BE2C (cell line): ENCODE data around the gene KCNMA1.
A peak's percentile ranks its signal among the peaks of the same experiment; 100 is the strongest.
"Not testable (repeated sequence)": the region's sequence is repeated elsewhere in the genome, so short reads cannot be mapped to it uniquely, and the experiment has no call there.

Source experiments
- DNase-seq: peaks from one replicate; pipeline ENCODE4 v3.0.0-alpha.2; 2020
- H3K27me3 ChIP-seq: fragments of 250-450 bp; sonication (Bioruptor Pico); 2 replicates; pipeline ENCODE4 v1.5.1; 2020; ENCODE audit warnings: mild to moderate bottlenecking
- H3K36me3 ChIP-seq: fragments of 250-450 bp; sonication (Bioruptor Pico); 2 replicates; pipeline ENCODE4 v1.5.1; 2020; ENCODE audit warnings: mild to moderate bottlenecking
- H3K4me1 ChIP-seq: fragments of 250-450 bp; sonication (Bioruptor Pico); 2 replicates; pipeline ENCODE4 v1.5.1; 2020
- H3K4me3 ChIP-seq: 2 replicates; pipeline ENCODE4 v1.5.1; 2011; ENCODE audit warnings: low read depth, low read length
- H3K9me3 ChIP-seq: fragments of 250-450 bp; sonication (Bioruptor Pico); 2 replicates; pipeline ENCODE4 v1.5.1; 2020
- TF ChIP-seq, protein P1 (sequence below): IDR thresholded peaks from 2 replicates; pipeline ENCODE4 v1.5.1; 2012; ENCODE audit warnings: mild to moderate bottlenecking, low read depth, low read length

Gene KCNMA1

DNA sequence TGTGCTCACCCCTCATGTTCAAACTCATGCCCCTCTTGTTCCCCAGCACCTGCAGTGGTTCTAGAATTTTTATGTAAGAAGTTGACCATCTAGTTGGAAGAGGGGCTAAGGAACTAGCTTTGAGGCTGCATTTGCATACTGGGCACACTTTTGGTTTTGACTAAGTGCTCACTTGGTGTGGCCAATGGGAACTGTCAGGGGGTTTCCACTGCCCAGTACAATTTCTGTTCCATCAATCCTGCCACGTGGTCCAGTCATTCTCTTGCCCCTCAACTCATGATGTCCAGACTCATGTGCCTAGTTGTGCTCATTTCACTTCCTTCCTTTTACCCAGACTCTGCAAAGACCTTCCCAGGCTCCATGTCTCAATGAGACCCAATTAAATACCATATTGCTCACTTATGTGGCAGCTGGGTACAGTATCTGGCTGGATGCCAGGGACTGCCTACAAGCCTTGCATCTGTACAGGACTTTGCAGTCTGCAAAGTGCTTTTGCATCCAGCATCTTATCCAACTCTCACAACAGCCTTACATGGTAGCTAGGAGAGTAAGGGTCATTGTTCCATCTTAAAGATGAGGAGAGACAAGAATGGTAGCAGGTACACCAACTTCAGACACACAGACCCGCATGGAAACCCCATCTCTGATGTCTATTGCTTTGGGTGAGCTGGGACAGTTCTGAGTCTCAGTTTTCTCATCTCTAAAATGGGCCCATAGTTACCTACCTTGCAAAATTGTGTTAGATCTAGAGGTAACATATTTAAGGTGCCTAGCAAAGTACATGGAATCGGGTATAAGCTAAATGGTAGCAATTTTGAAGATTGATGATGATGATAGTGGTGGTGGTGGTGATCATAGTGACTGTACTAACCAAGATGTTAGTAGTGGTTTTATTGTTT, 30.1 kb upstream of the KCNMA1 start:
- Histone ChIP-seq H3K4me1 (no peaks in the 10 kb centered on the region), H3K4me3 (no peak overlapping the region), H3K36me3 (no peaks in the 10 kb centered on the region), H3K9me3 (no peaks in the 10 kb centered on the region), H3K27me3 (no peaks in the 10 kb centered on the region)
- TF ChIP-seq, protein P1, sequence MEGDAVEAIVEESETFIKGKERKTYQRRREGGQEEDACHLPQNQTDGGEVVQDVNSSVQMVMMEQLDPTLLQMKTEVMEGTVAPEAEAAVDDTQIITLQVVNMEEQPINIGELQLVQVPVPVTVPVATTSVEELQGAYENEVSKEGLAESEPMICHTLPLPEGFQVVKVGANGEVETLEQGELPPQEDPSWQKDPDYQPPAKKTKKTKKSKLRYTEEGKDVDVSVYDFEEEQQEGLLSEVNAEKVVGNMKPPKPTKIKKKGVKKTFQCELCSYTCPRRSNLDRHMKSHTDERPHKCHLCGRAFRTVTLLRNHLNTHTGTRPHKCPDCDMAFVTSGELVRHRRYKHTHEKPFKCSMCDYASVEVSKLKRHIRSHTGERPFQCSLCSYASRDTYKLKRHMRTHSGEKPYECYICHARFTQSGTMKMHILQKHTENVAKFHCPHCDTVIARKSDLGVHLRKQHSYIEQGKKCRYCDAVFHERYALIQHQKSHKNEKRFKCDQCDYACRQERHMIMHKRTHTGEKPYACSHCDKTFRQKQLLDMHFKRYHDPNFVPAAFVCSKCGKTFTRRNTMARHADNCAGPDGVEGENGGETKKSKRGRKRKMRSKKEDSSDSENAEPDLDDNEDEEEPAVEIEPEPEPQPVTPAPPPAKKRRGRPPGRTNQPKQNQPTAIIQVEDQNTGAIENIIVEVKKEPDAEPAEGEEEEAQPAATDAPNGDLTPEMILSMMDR, result no peak
- DNase-seq, result peak; percentile 60

DNA sequence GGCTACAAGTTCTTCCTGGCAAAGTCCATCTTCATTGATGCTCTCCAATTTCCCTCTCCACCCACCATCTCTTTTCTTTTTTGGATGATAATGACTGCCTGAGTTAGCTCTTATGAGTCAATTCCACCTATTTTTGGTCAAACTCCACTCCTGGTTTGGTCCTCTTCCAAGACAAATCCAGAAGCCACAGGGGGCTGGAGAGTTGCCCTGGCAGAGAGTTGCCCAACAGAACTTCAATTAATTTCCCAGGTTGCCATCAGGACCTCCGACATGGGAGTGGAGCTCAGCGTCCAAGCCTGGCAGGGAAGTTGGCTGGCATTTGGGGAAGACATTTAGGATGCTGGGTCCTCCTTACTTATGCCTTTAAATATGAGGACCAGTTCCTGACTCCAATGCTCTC, 29.2 kb upstream of the KCNMA1 start:
- no peak for DNase-seq
- Histone ChIP-seq H3K4me1 (no peaks in the 10 kb centered on the region), H3K27me3 (no peaks in the 10 kb centered on the region), H3K9me3 (no peaks in the 10 kb centered on the region), H3K36me3 (no peaks in the 10 kb centered on the region), H3K4me3 (no peak overlapping the region)
- TF ChIP-seq, protein P1, result no peak

DNA sequence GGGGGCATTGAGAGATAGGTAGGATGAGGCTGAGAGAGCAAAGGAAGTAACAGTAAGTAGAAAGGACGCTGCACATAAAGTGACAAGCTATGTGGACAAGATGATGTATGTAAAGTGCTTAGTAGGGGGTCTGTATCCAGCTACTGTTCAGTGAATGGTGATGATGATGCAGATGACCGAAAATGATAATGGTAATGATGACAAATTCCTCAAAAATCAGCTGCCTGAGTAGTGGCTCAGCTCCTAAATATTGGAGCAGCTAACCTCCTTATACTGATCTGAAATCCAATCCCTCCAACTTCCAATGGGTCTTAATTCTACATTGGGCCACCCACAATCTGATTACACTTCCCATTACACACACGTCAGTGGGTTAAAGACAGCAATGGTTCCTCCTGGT, 27.1 kb upstream of the KCNMA1 start:
- H3K27me3 ChIP-seq, result no peaks in the 10 kb centered on the region

DNA sequence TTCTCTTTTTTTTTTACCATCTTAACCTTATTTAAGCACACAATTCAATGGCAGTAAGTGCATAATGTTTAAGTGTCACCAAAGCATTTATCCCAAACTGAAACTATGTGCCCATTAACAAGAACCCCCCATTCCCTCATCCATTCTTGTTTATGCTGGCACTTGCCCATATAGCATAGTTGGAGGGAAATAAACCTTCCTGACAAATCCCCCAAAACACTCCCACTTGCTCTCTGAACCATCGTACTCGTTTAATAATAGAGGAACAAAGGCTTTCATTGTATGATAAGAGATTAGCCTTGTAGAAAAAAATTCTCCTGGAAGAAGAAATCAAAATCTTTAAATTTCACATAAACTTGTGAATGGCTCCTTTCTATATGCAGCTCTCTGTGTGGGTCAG, 26.4 kb upstream of the KCNMA1 start:
- Histone ChIP-seq H3K4me1 (no peaks in the 10 kb centered on the region), H3K4me3 (no peak overlapping the region), H3K36me3 (no peaks in the 10 kb centered on the region), H3K9me3 (no peaks in the 10 kb centered on the region), H3K27me3 (no peaks in the 10 kb centered on the region)
- no peak for DNase-seq
- TF ChIP-seq, protein P1, result no peak

More for the DNA sequence above, 27.1 kb upstream of the KCNMA1 start:
- no peak for DNase-seq
- H3K4me1 ChIP-seq, result no peaks in the 10 kb centered on the region
- no peaks in the 10 kb centered on the region for H3K9me3 ChIP-seq
- H3K36me3 ChIP-seq, result no peaks in the 10 kb centered on the region
- H3K4me3 ChIP-seq, result no peak overlapping the region
- TF ChIP-seq, protein P1, result no peak

DNA sequence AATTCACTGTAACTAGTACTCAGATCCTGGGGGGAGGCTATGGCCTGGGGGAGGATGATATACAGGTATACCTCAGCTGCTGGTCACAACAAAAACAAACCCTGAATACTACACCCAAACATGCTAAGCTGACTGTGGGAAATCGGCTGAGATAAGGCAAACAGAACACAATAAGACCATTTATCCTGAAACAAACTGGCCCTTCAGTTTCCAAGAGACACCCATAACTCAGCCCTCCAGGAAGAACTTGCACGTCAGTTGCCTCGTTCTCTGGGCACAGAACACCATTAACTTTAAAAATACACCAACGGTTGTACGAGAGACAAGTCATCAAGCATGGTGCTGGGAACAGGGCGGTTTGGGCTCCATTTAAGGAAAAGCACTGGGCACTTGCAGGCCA, 24.1 kb upstream of the KCNMA1 start:
- H3K4me3 ChIP-seq, result no peak overlapping the region
- H3K9me3 ChIP-seq, result no peaks in the 10 kb centered on the region
- no peaks in the 10 kb centered on the region for H3K27me3 ChIP-seq
- TF ChIP-seq, protein P1, result no peak
- no peak for DNase-seq
- no peaks in the 10 kb centered on the region for H3K36me3 ChIP-seq
- H3K4me1 ChIP-seq, result no peaks in the 10 kb centered on the region

DNA sequence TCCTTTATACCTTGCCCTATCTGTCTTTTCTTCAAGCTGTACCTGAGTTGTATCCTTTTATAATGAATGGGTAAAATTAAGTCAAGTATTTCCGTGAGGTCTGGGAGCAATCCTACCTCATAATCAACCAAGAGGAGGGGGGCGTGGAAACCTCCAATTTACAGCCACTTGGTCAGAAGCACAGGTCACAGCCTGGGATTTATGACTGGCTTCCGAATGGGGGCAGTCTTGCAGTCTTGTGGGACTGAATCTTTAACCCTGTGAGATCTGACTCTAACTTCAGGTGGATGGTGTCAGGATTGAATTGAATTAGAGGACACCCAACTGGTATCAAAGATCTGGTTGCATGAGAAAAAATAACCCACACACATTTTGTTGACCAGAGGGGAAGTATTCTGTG, 23.5 kb upstream of the KCNMA1 start:
- Histone ChIP-seq H3K4me1 (no peaks in the 10 kb centered on the region), H3K36me3 (no peaks in the 10 kb centered on the region)

DNA sequence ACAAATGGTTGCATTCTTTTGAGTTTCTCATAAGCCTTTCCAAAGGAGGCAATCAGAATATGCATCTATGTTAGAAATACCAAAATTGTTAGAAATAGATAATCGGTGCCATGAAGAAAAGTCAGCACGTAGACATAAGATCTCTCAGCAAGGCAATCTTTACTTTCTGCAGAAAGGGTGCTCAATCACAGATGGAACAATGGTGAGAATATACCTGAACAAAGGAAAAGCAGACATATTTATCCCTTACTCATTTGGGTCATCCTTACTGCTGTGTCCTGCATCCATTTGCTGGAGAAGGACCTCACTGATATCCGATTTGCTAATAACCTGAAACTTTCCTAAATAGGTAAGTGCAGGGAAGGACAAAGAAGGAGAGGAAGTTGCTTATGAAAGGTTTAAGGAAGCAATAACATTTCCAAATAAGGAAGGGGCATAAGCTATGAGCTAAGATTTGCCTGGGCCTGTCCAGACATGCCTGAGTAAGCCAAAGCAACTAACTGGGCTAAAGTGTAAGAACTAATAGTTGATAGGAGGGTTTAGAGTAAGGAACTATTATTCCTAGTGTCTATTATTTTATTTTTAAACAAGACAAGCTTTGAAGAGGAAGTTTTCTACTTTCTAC, 21.6 kb upstream of the KCNMA1 start:
- not testable (repeated sequence) for H3K27me3 ChIP-seq, H3K4me3 ChIP-seq, H3K36me3 ChIP-seq, H3K4me1 ChIP-seq, DNase-seq, H3K9me3 ChIP-seq

More for the DNA sequence above, 23.5 kb upstream of the KCNMA1 start:
- Histone ChIP-seq H3K4me3 (no peak overlapping the region), H3K9me3 (no peaks in the 10 kb centered on the region), H3K27me3 (no peaks in the 10 kb centered on the region)
- TF ChIP-seq, protein P1, result no peak
- DNase-seq, result no peak
